Heart right ventricle (tissue), 16 donors: ENCODE measurements around the gene TMEM183A. TPM values are rescaled to one million over a fixed set of nuclear protein-coding genes. Genes with fewer than 3 reads are reported as not detected.

ENCODE experiments used
- ATAC-seq, 8 donors: fragments of 200-7000 bp; cut with Tn5 transposase; one replicate each; pipeline ENCODE4 v1.9.1; 2020; ENCODE audit warnings: mild to moderate bottlenecking in 8 of 8, moderate library complexity in 8 of 8, moderate number of reproducible peaks in 1 of 8
- DNase-seq, 2 donors: peaks; one replicate each; pipeline ENCODE4 v3.0.0-alpha.2; 2020
- H3K27ac ChIP-seq, 10 donors: fragments of 200-600 bp; sonication (generic) in 2 of 10; one replicate each; pipeline versions ENCODE4 v1.5.0 to v1.8.0; 2020 to 2022; ENCODE audit warnings: mild to moderate bottlenecking in 3 of 10
- H3K27me3 ChIP-seq, 7 donors: fragments of 200-600 bp; one replicate each; pipeline ENCODE4 v1.8.0; 2021 to 2022; ENCODE audit warnings: mild to moderate bottlenecking in 2 of 7
- H3K36me3 ChIP-seq, 9 donors: fragments of 200-600 bp; sonication (generic) in 1 of 9; one replicate each; pipeline versions ENCODE4 v1.5.0 to v1.8.0; 2020 to 2022; ENCODE audit warnings: mild to moderate bottlenecking in 2 of 9
- H3K4me1 ChIP-seq, 9 donors: fragments of 200-600 bp; sonication (generic) in 1 of 9; one replicate each; pipeline versions ENCODE4 v1.5.0 to v1.8.0; 2020 to 2022; ENCODE audit warnings: mild to moderate bottlenecking in 4 of 9
- H3K4me3 ChIP-seq, 10 donors: fragments of 200-600 bp; sonication (generic) in 2 of 10; one replicate each; pipeline versions ENCODE4 v1.5.0 to v1.8.0; 2020 to 2022; ENCODE audit warnings: mild to moderate bottlenecking in 7 of 10, moderate library complexity in 2 of 10
- H3K9me3 ChIP-seq, 11 donors: fragments of 200-600 bp in 10 of 11; sonication (generic) in 2 of 11; one replicate each; pipeline versions ENCODE4 v1.5.0 to v1.8.0; 2013 to 2022; ENCODE audit warnings: mild to moderate bottlenecking in 2 of 11, control low read depth in 1 of 11, moderate library complexity in 1 of 11
- WGBS, 2 donors: extraction: QIAGEN DNeasy Blood & Tissue Kit; methylation state at CpG; one replicate each; pipeline ENCODE4 v1.1.7; 2013; ENCODE audit warnings: inconsistent platforms in 1 of 2; 5-methylcytosine and 5-hydroxymethylcytosine counted together
- intact Hi-C, 10 donors: fragments of 100-400 bp; cut with DNase I; formaldehyde crosslinking; loops; one replicate each; pipeline versions ENCODE4 v1.11.1 to v1.14.2; 2022
- polyA plus RNA-seq, 2 donors: library from polyadenylated mRNA; stranded (reverse); fragments of 200-250 nt; gene quantifications; one replicate each; pipeline ENCODE4 v1.2.3, GENCODE V29; 2013
- total RNA-seq, 10 donors: library from RNA; stranded (reverse); fragmentation: NEBNext Ultra II Directional in 3 of 10; extraction: Animal tissue kit (Norgen Biotek cat#: 25700) in 3 of 10; gene quantifications; one replicate each; pipeline versions ENCODE4 v1.2.1 to v1.2.4, GENCODE V29; 2021 to 2023
- TF ChIP-seq, protein P1 (sequence below), 9 donors: fragments of 200-600 bp; sonication (generic) in 2 of 9; IDR thresholded peaks; one replicate each; pipeline versions ENCODE4 v1.5.0 to v1.8.0; 2021 to 2022; ENCODE audit warnings: antibody characterized with exemption in 9 of 9, mild to moderate bottlenecking in 5 of 9, moderate library complexity in 1 of 9
- donor health status: Arrhythmogenic right ventricular cardiomyopathy.
- donor health status: ischemic (EF 13 %, LVEDD 7.1; RV severe dilation, severe dysfunction).
- donor health status: healthy with polysubstance abuse.
- donor health status: DM: no; HTN: yes; CAD: no.
- donor health status: DM: no; HTN: no; CAD: no.
- donor health status: ischemic (EF 25% LVEDD 6.9; RV normal size, moderate dysfunction).
- donor health status: ischemic (EF 25% LVEDD 5.7; RV mildly dilated, moderate dysfunction).
- donor health status: healthy.
- donor health status: DM: yes; HTN: yes; CAD: no.
- donor health status: Ischemic cardiomyopathy.
- donor health status: ischemic (EF 35%, LVEDD 5.7; RV mildly dilated, moderate dysfunction).
- donor health status: nonischemic (EF 11% LVEDD 7.7; RV severe dilation, severe dysfunction).
- donor health status: DM: yes; HTN: yes; CAD: no.
- donor health status: PGD.
- donor health status: ischemic (EF 29% LVEDD 5.4; RV normal size, mild dysfunction).
- donor health status: nonischemic (EF 23%, LVEDD 6.1; RV moderate dilation, normal function).

TMEM183A gene
- total and polyA plus RNA-seq, 12 donors: 11.5 to 38.1 (median 21.1) TPM

DNA sequence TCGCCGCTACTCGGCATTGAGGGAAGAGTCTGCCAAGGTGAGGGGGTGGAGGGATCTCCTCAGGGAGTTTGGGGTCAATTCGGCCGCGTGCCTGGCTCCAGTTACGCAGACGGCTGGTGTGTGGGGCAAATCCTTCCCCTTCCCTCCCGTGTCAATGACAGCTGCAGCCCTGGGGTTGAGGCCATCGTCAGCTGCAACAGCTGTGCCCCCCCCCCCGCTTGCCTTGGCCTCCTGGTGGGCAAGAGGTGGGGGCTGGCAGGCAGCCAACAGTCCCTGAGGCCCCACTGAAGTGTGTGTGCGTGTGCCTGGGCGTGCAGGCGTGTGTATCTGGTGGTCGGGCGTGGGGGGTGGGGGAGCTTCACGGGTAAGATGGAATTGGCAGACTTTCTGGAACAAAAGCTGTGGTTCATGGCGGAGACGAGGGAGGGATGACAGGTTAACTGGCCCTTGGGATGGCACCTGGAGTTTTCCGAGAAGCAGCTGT is 44.7 kb downstream of the TMEM183A start:
- ATAC-seq (no peak), DNase-seq (no peak)
- Histone ChIP-seq H3K27ac (no peak overlapping the region), H3K36me3 (peaks cover 0 to 29% (median 0%) of the 10 kb centered on the region in 9 donors), H3K9me3 (no peaks in the 10 kb centered on the region), H3K27me3 (no peaks in the 10 kb centered on the region), H3K4me1 (peaks cover 0 to 13% (median 6%) of the 10 kb centered on the region in 9 donors), H3K4me3 (no peak overlapping the region)
- 52 to 63% methylated on average over 20 of the region's 20 CpGs for WGBS, 2 donors
- intact Hi-C loops: no loop called here
- TF ChIP-seq, protein P1, sequence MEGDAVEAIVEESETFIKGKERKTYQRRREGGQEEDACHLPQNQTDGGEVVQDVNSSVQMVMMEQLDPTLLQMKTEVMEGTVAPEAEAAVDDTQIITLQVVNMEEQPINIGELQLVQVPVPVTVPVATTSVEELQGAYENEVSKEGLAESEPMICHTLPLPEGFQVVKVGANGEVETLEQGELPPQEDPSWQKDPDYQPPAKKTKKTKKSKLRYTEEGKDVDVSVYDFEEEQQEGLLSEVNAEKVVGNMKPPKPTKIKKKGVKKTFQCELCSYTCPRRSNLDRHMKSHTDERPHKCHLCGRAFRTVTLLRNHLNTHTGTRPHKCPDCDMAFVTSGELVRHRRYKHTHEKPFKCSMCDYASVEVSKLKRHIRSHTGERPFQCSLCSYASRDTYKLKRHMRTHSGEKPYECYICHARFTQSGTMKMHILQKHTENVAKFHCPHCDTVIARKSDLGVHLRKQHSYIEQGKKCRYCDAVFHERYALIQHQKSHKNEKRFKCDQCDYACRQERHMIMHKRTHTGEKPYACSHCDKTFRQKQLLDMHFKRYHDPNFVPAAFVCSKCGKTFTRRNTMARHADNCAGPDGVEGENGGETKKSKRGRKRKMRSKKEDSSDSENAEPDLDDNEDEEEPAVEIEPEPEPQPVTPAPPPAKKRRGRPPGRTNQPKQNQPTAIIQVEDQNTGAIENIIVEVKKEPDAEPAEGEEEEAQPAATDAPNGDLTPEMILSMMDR (IDR thresholded peaks at IDR 0.05): no peak

DNA sequence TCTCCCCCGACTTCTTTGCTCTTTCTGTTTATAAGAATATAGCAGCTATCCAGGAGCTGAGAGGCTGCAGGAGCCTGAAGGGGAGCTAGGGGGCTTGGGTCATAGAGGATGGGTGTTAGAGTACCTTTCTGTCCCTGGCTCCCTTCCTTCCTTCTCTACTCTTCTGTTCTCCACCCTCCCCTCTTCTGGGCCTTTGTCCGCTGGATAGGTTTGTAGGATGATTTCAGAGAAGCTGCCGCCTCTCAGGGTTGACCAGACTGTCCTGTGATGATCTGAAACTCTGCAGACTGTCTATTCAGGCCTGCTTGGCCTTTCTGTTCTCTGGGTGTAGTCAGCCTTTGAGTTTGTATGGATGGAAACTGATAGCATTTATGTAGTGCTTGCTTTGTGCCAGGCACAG is 45.4 kb downstream of the TMEM183A start:
- intact Hi-C loops: no loop called here
- H3K36me3 ChIP-seq: peaks cover 0 to 24% (median 0%) of the 10 kb centered on the region in 9 donors
- 90% methylated on average over 3 of the region's 3 CpGs for WGBS, 2 donors

DNA sequence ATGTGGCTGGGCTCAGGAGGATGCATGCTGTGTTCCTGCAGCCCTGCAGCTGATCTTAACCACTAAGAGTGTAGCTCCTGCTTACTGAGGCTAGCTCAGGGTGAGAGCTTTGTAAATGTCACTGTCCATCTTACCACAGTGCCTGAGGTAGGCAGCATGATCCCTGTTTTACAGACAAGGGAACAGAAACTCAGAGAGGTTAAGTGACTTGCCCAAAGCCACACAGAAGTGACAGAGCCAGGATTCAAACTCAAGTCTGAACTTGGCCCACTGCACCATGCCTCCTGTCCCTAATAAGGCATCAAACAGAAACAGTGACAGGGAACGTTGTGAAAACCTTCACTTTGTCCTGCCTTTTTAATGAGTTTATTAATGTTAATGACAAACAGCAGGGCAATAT is 47.0 kb downstream of the TMEM183A start:
- intact Hi-C loops: no loop called here
- Histone ChIP-seq H3K9me3 (no peaks in the 10 kb centered on the region), H3K4me3 (no peak overlapping the region), H3K36me3 (peaks cover 0 to 27% (median 0%) of the 10 kb centered on the region in 9 donors), H3K4me1 (peaks cover 0 to 25% (median 9%) of the 10 kb centered on the region in 9 donors), H3K27me3 (no peaks in the 10 kb centered on the region), H3K27ac (no peak overlapping the region)
- DNase-seq: no peak
- WGBS, 2 donors: 74 to 87% methylated on average over 1 of the region's 1 CpG
- TF ChIP-seq, protein P1 (IDR thresholded peaks at IDR 0.05): no peak
- ATAC-seq: no peak

More for the DNA sequence above, 45.4 kb downstream of the TMEM183A start:
- Histone ChIP-seq H3K9me3 (no peaks in the 10 kb centered on the region), H3K27ac (no peak overlapping the region), H3K4me3 (no peak overlapping the region), H3K27me3 (no peaks in the 10 kb centered on the region), H3K4me1 (peaks cover 0 to 14% (median 6%) of the 10 kb centered on the region in 9 donors)
- TF ChIP-seq, protein P1 (IDR thresholded peaks at IDR 0.05): no peak
- ATAC-seq: no peak
- no peak for DNase-seq

- intact Hi-C loops: no loop called here
- no peak overlapping the region for H3K27ac ChIP-seq
- ATAC-seq (no peak), DNase-seq (no peak)
- peaks cover 0 to 28% (median 9%) of the 10 kb centered on the region in 9 donors for H3K4me1 ChIP-seq
- TF ChIP-seq, protein P1 (IDR thresholded peaks at IDR 0.05): no peak
- 80 to 88% methylated on average over 5 of the region's 5 CpGs for WGBS, 2 donors
- no peaks in the 10 kb centered on the region for H3K9me3 ChIP-seq
- no peak overlapping the region for H3K4me3 ChIP-seq
- peaks cover 0 to 29% (median 0%) of the 10 kb centered on the region in 9 donors for H3K36me3 ChIP-seq
- no peaks in the 10 kb centered on the region for H3K27me3 ChIP-seq
These were observed 47.5 kb downstream of the TMEM183A start for GRCh38 chr1:203054642-203055041.
